ENCODE data around the gene SLC6A4.

DNA sequence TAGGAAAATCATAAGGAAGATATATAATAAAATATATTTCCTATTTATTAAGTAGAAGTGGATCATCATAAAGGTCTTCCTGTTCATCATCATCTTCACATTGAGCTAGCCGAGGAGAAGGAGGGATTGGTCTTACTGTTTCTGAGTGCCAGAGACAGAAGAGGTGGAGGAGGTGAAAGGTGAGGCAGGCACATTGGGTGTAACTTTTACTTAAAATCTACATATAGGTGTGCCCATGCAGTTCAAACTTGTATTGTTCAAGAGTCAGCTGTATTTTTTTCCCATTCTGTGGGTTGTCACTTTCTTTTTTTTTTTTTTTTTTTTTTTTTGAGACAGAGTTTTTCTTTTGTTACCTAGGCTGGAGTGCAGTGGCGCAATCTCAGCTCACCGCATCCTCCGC lies 84.0 kb downstream of the SLC6A4 start:
- TF ChIP-seq, protein P1, sequence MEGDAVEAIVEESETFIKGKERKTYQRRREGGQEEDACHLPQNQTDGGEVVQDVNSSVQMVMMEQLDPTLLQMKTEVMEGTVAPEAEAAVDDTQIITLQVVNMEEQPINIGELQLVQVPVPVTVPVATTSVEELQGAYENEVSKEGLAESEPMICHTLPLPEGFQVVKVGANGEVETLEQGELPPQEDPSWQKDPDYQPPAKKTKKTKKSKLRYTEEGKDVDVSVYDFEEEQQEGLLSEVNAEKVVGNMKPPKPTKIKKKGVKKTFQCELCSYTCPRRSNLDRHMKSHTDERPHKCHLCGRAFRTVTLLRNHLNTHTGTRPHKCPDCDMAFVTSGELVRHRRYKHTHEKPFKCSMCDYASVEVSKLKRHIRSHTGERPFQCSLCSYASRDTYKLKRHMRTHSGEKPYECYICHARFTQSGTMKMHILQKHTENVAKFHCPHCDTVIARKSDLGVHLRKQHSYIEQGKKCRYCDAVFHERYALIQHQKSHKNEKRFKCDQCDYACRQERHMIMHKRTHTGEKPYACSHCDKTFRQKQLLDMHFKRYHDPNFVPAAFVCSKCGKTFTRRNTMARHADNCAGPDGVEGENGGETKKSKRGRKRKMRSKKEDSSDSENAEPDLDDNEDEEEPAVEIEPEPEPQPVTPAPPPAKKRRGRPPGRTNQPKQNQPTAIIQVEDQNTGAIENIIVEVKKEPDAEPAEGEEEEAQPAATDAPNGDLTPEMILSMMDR (IDR thresholded peaks at IDR 0.05; ENCODE audit: low read depth, low read length, poor library complexity, severe bottlenecking), result no peak
- no peak for TF ChIP-seq EZH2phosphoT487 (IDR thresholded peaks at IDR 0.05; ENCODE audit: borderline replicate concordance, low read length)
